ENCODE measurements around the gene THSD7A.

Gene THSD7A

DNA sequence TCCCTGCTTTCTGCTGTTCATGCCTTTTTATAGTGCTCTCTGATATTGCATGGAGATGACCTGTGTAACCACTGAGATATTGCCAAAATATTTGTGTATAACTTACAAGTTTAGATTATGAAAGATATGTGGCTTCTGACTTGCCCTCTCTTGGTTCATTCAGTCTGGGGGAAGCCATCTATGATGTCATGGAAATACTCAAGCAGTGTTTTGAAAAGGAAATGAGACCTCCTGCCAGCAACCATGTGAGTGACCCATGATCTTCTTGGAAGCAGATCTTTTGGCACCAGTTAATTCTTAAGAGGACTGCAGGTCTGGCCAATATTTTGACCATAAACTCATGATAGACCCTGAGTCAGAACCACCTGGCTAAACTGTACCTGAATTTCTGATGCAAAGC is 183.0 kb downstream of the THSD7A start:
- no peak for TF ChIP-seq CTCF (IDR thresholded peaks at IDR 0.05; ENCODE audit: insufficient read depth, low read length, poor library complexity, severe bottlenecking)
- Histone ChIP-seq H3K4me3 (replicated peaks; ENCODE audit: low read depth, low read length) (no peak overlapping the region), H3K27me3 (replicated peaks; ENCODE audit: control insufficient read depth, insufficient read depth, low read length) (no peaks in the 10 kb centered on the region), H3K36me3 (ENCODE audit: control insufficient read depth, insufficient read depth, low read length) (no peaks in the 10 kb centered on the region)
- no peak for DNase-seq (ENCODE audit: extremely low read depth, insufficient read length)

DNA sequence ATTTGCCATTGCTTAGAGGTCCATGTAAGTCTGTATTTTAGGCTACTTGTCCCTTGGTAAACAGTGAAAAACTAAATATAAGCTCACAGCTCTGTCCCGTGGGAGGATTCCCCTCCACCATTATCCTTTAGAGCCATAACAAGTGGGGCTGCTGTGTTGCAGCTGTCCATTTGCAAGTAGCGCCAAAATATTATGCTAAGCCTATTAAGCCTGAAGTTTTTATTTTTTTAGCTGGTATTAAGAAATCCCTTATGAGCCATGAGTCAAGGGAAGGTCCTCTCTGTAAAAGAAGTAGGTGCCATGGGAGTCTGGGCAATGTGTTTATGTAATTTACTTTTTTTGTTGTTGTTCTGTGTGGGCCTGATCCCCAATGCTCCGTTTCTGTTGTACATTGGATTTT is 183.9 kb downstream of the THSD7A start:
- TF ChIP-seq CTCF (IDR thresholded peaks at IDR 0.05; ENCODE audit: insufficient read depth, low read length, poor library complexity, severe bottlenecking), result no peak
- no peak overlapping the region for H3K4me3 ChIP-seq (replicated peaks; ENCODE audit: low read depth, low read length)

GRCh38 chr7:11642841-11643240 is 189.2 kb downstream of the THSD7A start:
- no peak for DNase-seq (ENCODE audit: extremely low read depth, insufficient read length)
- Histone ChIP-seq H3K4me3 (replicated peaks; ENCODE audit: low read depth, low read length) (no peak overlapping the region), H3K27me3 (replicated peaks; ENCODE audit: control insufficient read depth, insufficient read depth, low read length) (no peaks in the 10 kb centered on the region), H3K36me3 (ENCODE audit: control insufficient read depth, insufficient read depth, low read length) (no peaks in the 10 kb centered on the region)
- no peak for TF ChIP-seq CTCF (IDR thresholded peaks at IDR 0.05; ENCODE audit: insufficient read depth, low read length, poor library complexity, severe bottlenecking)

More for the DNA sequence above, 183.9 kb downstream of the THSD7A start:
- no peak for DNase-seq (ENCODE audit: extremely low read depth, insufficient read length)
- H3K36me3 ChIP-seq (ENCODE audit: control insufficient read depth, insufficient read depth, low read length), result no peaks in the 10 kb centered on the region
- no peaks in the 10 kb centered on the region for H3K27me3 ChIP-seq (replicated peaks; ENCODE audit: control insufficient read depth, insufficient read depth, low read length)

DNA sequence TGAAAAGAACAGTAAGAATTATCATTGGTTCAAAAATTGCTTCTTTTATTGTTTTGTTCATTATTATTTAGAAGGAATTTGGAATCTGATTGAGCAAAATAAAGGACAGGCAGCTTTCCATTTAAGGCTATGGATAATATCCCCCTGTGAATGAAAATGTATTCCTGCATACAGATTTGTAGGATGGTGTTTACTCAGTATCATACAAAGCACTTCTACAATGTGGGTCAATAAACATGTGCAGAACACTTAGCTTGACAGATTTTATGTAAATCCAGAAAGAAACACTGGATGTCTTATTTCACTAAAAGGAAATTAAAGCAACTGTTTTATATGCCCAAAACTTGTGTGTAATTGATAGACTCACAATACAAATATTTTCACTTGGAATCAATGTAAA is 189.7 kb downstream of the THSD7A start:
- H3K36me3 ChIP-seq (ENCODE audit: control insufficient read depth, insufficient read depth, low read length), result no peaks in the 10 kb centered on the region
- no peak for DNase-seq (ENCODE audit: extremely low read depth, insufficient read length)
- H3K27me3 ChIP-seq (replicated peaks; ENCODE audit: control insufficient read depth, insufficient read depth, low read length), result no peaks in the 10 kb centered on the region
- no peak for TF ChIP-seq CTCF (IDR thresholded peaks at IDR 0.05; ENCODE audit: insufficient read depth, low read length, poor library complexity, severe bottlenecking)
- H3K4me3 ChIP-seq (replicated peaks; ENCODE audit: low read depth, low read length), result no peak overlapping the region

DNA sequence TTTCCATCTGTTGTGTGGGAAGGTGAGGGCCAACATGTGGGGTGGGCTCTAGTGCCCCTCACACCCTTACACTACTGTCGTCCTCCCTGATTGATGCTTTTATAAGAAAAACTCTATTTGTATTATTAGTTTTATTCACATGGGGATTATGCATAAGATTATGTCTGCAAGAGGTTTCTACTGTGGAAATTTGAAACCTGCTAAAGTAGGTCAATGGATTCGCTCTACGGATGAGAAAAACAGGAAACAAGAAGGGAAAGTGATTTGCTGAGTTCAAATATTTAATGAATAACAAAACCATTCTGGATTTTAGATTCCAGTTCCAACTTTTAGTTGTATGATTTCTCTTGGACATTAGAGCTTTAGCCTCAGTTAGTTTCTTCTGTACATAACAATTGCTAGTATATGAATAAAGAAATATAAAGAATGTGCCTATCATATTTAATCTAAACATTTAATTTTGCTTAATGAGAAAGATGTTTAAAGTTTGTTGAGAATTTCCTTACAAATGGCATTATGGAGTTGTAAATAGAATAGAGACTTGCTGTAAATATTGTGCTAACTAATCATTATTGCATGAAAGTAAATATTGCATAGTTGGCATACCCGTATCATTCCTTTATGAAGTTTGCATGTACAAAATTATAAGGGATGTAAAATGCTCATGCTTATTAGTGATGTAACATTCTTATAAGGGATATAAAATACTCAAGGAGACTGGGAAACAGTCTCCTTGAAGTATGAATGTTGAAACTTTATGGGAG is 193.8 kb downstream of the THSD7A start:
- TF ChIP-seq CTCF (IDR thresholded peaks at IDR 0.05; ENCODE audit: insufficient read depth, low read length, poor library complexity, severe bottlenecking), result no peak
- DNase-seq (ENCODE audit: extremely low read depth, insufficient read length), result no peak
- no peaks in the 10 kb centered on the region for H3K36me3 ChIP-seq (ENCODE audit: control insufficient read depth, insufficient read depth, low read length)
- H3K27me3 ChIP-seq (replicated peaks; ENCODE audit: control insufficient read depth, insufficient read depth, low read length), result no peaks in the 10 kb centered on the region
- H3K4me3 ChIP-seq (replicated peaks; ENCODE audit: low read depth, low read length), result no peak overlapping the region

GRCh38 chr7:11636274-11636673 is 195.7 kb downstream of the THSD7A start:
- TF ChIP-seq CTCF (IDR thresholded peaks at IDR 0.05; ENCODE audit: insufficient read depth, low read length, poor library complexity, severe bottlenecking), result no peak
- no peaks in the 10 kb centered on the region for H3K27me3 ChIP-seq (replicated peaks; ENCODE audit: control insufficient read depth, insufficient read depth, low read length)
- H3K36me3 ChIP-seq (ENCODE audit: control insufficient read depth, insufficient read depth, low read length), result no peaks in the 10 kb centered on the region
- no peak for DNase-seq (ENCODE audit: extremely low read depth, insufficient read length)
- no peak overlapping the region for H3K4me3 ChIP-seq (replicated peaks; ENCODE audit: low read depth, low read length)

Measured in GM06990 (cell line).